SK-N-SH (cell line): ENCODE data around the gene PTPRA. TPM values are rescaled to one million over a fixed set of nuclear protein-coding genes. Genes with fewer than 3 reads are reported as not detected.

Experiments used
- CTCF ChIA-PET: fragments of 300-600, 350-600 bp; formaldehyde crosslinking; extraction: SDS; loops from one replicate; lab custom pipeline; 2021; lab: Yijun Ruan, JAX
- POLR2A ChIA-PET: fragments of 350-600 bp; sonication (Branson Sonifier 250); formaldehyde crosslinking; extraction: SDS; loops from one replicate; lab custom pipeline; 2020; ENCODE audit warnings: antibody characterized with exemption, inconsistent platforms; lab: Yijun Ruan, JAX
- DNase-seq: peaks from one replicate; pipeline ENCODE4 v3.0.0; 2012
- H2AFZ ChIP-seq: fragments of 200-600 bp; sonication (generic); 2 replicates; pipeline ENCODE4 v1.8.1; 2016; ENCODE audit warnings: antibody characterized with exemption, mild to moderate bottlenecking, low read depth
- H3F3A ChIP-seq: fragments of 200-600 bp; sonication (generic); replicated peaks from 2 replicates; pipeline ENCODE3; 2016; ENCODE audit warnings: antibody characterized with exemption, mild to moderate bottlenecking; ENCODE audit not compliant: insufficient read depth
- H3K27ac ChIP-seq, 2 experiments: fragments of 200-500 bp in 1 of 2; fragments of 200-600 bp in 1 of 2; sonication (Bioruptor generic) in 1 of 2; sonication (generic), shearing (Covaris generic) in 1 of 2; 2 replicates each; pipeline versions ENCODE4 v1.5.1 to v1.6.1; 2014 to 2016; ENCODE audit warnings: low read depth in 2 of 2, inconsistent platforms in 1 of 2, low read length in 1 of 2, mild to moderate bottlenecking in 1 of 2, mixed read lengths in 1 of 2
- H3K27me3 ChIP-seq: fragments of 200-600 bp; sonication (generic), shearing (Covaris generic); 2 replicates; pipeline ENCODE4 v1.6.1; 2016; ENCODE audit warnings: mixed run types; ENCODE audit not compliant: insufficient read depth
- H3K36me3 ChIP-seq, 2 experiments: fragments of 200-500 bp in 1 of 2; fragments of 200-600 bp in 1 of 2; sonication (Bioruptor generic) in 1 of 2; sonication (generic) in 1 of 2; replicated peaks in 1 of 2; 2 replicates each; pipeline versions ENCODE3 to v1.5.1; 2014 to 2016; ENCODE audit warnings: low read length in 1 of 2, mild to moderate bottlenecking in 1 of 2; ENCODE audit not compliant: insufficient read depth in 2 of 2, control insufficient read depth in 1 of 2
- H3K4me1 ChIP-seq, 2 experiments: fragments of 200-500 bp in 1 of 2; fragments of 200-600 bp in 1 of 2; sonication (Bioruptor generic) in 1 of 2; sonication (generic), shearing (Covaris generic) in 1 of 2; 2 replicates each; pipeline versions ENCODE4 v1.5.1 to v1.6.1; 2014 to 2016; ENCODE audit warnings: low read depth in 1 of 2, low read length in 1 of 2, mixed run types in 1 of 2; ENCODE audit not compliant: insufficient read depth in 2 of 2, control insufficient read depth in 1 of 2
- H3K4me2 ChIP-seq: fragments of 200-600 bp; sonication (generic), shearing (Covaris generic); 2 replicates; pipeline ENCODE4 v1.6.1; 2017; ENCODE audit warnings: mixed run types
- H3K4me3 ChIP-seq, 2 experiments: fragments of 200-500 bp in 1 of 2; fragments of 200-600 bp in 1 of 2; sonication (Bioruptor generic) in 1 of 2; sonication (generic), shearing (Covaris generic) in 1 of 2; 2 replicates each; pipeline versions ENCODE4 v1.5.1 to v1.8.1; 2014 to 2016; ENCODE audit warnings: low read depth in 2 of 2, inconsistent platforms in 1 of 2, low read length in 1 of 2, mild to moderate bottlenecking in 1 of 2, mixed read lengths in 1 of 2, moderate library complexity in 1 of 2
- H3K79me2 ChIP-seq: fragments of 200-600 bp; sonication (generic); 2 replicates; pipeline ENCODE4 v1.8.1; 2017; ENCODE audit warnings: mild to moderate bottlenecking; ENCODE audit not compliant: insufficient read depth
- H3K9ac ChIP-seq: fragments of 200-600 bp; sonication (generic); 2 replicates; pipeline ENCODE4 v1.6.1; 2017; ENCODE audit warnings: mixed run types
- H3K9me2 ChIP-seq: fragments of 200-600 bp; sonication (generic); 2 replicates; pipeline ENCODE4 v1.6.1; 2017; ENCODE audit warnings: mixed run types
- H3K9me3 ChIP-seq: fragments of 200-600 bp; sonication (generic); 2 replicates; pipeline ENCODE4 v1.6.1; 2017; ENCODE audit warnings: mixed run types, mild to moderate bottlenecking, moderate library complexity
- H4K20me1 ChIP-seq: fragments of 200-600 bp; sonication (generic); 2 replicates; pipeline ENCODE4 v1.6.1; 2017; ENCODE audit warnings: mild to moderate bottlenecking, mixed run types; ENCODE audit not compliant: insufficient read depth
- EP300 ChIP-seq, 2 experiments: IDR thresholded peaks; 2 replicates each; pipeline versions ENCODE4 v1.4.0 to v1.6.1; 2012; ENCODE audit warnings: borderline replicate concordance in 1 of 2, low read depth in 1 of 2, low read length in 1 of 2
- EZH2phosphoT487 ChIP-seq: fragments of 200-600 bp; sonication (generic); IDR thresholded peaks from 2 replicates; pipeline ENCODE4 v1.6.1; 2017; ENCODE audit warnings: low read depth, mixed run types, mild to moderate bottlenecking, antibody characterized with exemption, moderate library complexity, borderline replicate concordance
- FOXJ3 ChIP-seq: sonication (generic); formaldehyde crosslinking; IDR thresholded peaks from 2 replicates; pipeline ENCODE4 v1.5.1; 2020; ENCODE audit warnings: mild to moderate bottlenecking, missing genetic modification reagents
- FOXM1 ChIP-seq: IDR thresholded peaks from 2 replicates; pipeline ENCODE4 v1.4.0; 2012; ENCODE audit warnings: low read depth, mild to moderate bottlenecking
- GABPA ChIP-seq: IDR thresholded peaks from 2 replicates; pipeline ENCODE4 v1.4.0; 2012; ENCODE audit warnings: low read depth, mild to moderate bottlenecking
- GATA2 ChIP-seq: sonication (generic); formaldehyde crosslinking; IDR thresholded peaks from 2 replicates; pipeline ENCODE4 v1.5.0; 2020; ENCODE audit warnings: mild to moderate bottlenecking, missing genetic modification reagents
- IRF3 ChIP-seq: fragments of 150-350 bp; IDR thresholded peaks from 2 replicates; pipeline ENCODE4 v1.6.1; 2016; ENCODE audit warnings: mild to moderate bottlenecking, low read depth, low read length
- MEF2A ChIP-seq: IDR thresholded peaks from 2 replicates; pipeline ENCODE4 v1.4.0; 2012; ENCODE audit warnings: low read depth, borderline replicate concordance
- MXI1 ChIP-seq: IDR thresholded peaks from 2 replicates; pipeline ENCODE4 v1.6.1; 2012; ENCODE audit warnings: mild to moderate bottlenecking, low read depth, low read length, improper control_type of control experiment
- NFIC ChIP-seq: IDR thresholded peaks from 2 replicates; pipeline ENCODE4 v1.4.0; 2012; ENCODE audit warnings: borderline replicate concordance
- NRF1 ChIP-seq: IDR thresholded peaks from 2 replicates; pipeline ENCODE4 v1.6.1; 2012; ENCODE audit warnings: low read depth, mild to moderate bottlenecking, low read length
- RCOR1 ChIP-seq: fragments of 150-350 bp; IDR thresholded peaks from 2 replicates; pipeline ENCODE4 v1.6.1; 2017; ENCODE audit warnings: antibody characterized with exemption, low read length
- RFX5 ChIP-seq: IDR thresholded peaks from 2 replicates; pipeline ENCODE4 v1.6.1; 2012; ENCODE audit warnings: mild to moderate bottlenecking, improper control_type of control experiment, low read length
- RXRA ChIP-seq: IDR thresholded peaks from 2 replicates; pipeline ENCODE4 v1.4.0; 2012; ENCODE audit warnings: low read depth, mild to moderate bottlenecking, borderline replicate concordance
- TCF12 ChIP-seq: IDR thresholded peaks from 2 replicates; pipeline ENCODE4 v1.4.0; 2012
- USF2 ChIP-seq: fragments of 150-350 bp; IDR thresholded peaks from 2 replicates; pipeline ENCODE4 v1.6.1; 2017; ENCODE audit warnings: antibody characterized with exemption, low read length, low read depth, borderline replicate concordance
- YY1 ChIP-seq: IDR thresholded peaks from 2 replicates; pipeline ENCODE4 v1.4.0; 2012; ENCODE audit warnings: low read depth, mild to moderate bottlenecking
- ZBTB33 ChIP-seq: IDR thresholded peaks from 2 replicates; pipeline ENCODE4 v1.4.0; 2012; ENCODE audit warnings: low read depth, borderline replicate concordance
- WGBS: methylation state at CpG from one replicate; pipeline ENCODE4 v1.1.6; 2017; ENCODE audit warnings: low lambda C conversion rate; 5-methylcytosine and 5-hydroxymethylcytosine counted together
- polyA plus RNA-seq, 3 experiments: library from polyadenylated mRNA; depleted of rRNA; stranded (reverse); fragments of >200 nt; gene quantifications; 2 replicates each; pipeline ENCODE4 v1.2.3, GENCODE V29; 2012

Gene PTPRA
- polyA plus RNA-seq, 1 of the 3 experiments (the other 2 are of a cell fraction) = 47.6 TPM

- H3K9me3 ChIP-seq = no peaks in the 10 kb centered on the region
- TF ChIP-seq ZBTB33 = no peak
- no peak for TF ChIP-seq RXRA
- TF ChIP-seq RFX5 = no peak
- no peak for TF ChIP-seq NFIC
- TF ChIP-seq RCOR1 = no peak
- no peak for TF ChIP-seq TCF12
- TF ChIP-seq GATA2 = no peak
- no peak for DNase-seq
- H3K4me1 ChIP-seq = no peaks in the 10 kb centered on the region
- H3K9me2 ChIP-seq = no peaks in the 10 kb centered on the region
- H3K27ac ChIP-seq = no peak overlapping the region
- H3F3A ChIP-seq = no peaks in the 10 kb centered on the region
- no peaks in the 10 kb centered on the region for H3K27me3 ChIP-seq
- H3K36me3 ChIP-seq = no peaks in the 10 kb centered on the region
- H3K79me2 ChIP-seq = no peaks in the 10 kb centered on the region
- H4K20me1 ChIP-seq = no peaks in the 10 kb centered on the region
- no peak overlapping the region for H3K9ac ChIP-seq
- H3K4me2 ChIP-seq = no peak overlapping the region
- 87% methylated on average over 12 of the region's 16 CpGs for whole genome bisulfite sequencing
- CTCF ChIA-PET = no interaction called here
- POLR2A ChIA-PET = no interaction called here
- no peak overlapping the region for H2AFZ ChIP-seq
- H3K4me3 ChIP-seq = no peak overlapping the region
These were observed 198.0 kb downstream of the PTPRA start for GRCh38 chr20:3071266-3071609.

- no peak for DNase-seq
These were observed 198.6 kb downstream of the PTPRA start, which contains the start of gene OXT for GRCh38 chr20:3071610-3072529. Gene OXT, plus strand, starts transcription at chr20:3071620. Its CDS starts 36 bp downstream, at chr20:3071656.

More at GRCh38 chr20:3071610-3072529, 198.6 kb downstream of the PTPRA start, which contains the start of gene OXT:
- Histone ChIP-seq H3K4me1 (no peaks in the 10 kb centered on the region), H4K20me1 (no peaks in the 10 kb centered on the region), H3K9me3 (no peaks in the 10 kb centered on the region), H3K27ac (no peak within 1 kb of the TSS), H3K27me3 (no peaks in the 10 kb centered on the region), H3K9ac (no peak within 1 kb of the TSS), H3K36me3 (no peaks in the 10 kb centered on the region), H3K79me2 (no peaks in the 10 kb centered on the region), H3K9me2 (no peaks in the 10 kb centered on the region), H3K4me3 (no peak within 1 kb of the TSS), H3F3A (no peaks in the 10 kb centered on the region)
- ChIA-PET CTCF (interaction anchor here (0.9 kb wide), 1 partner anchor 10 kb away, joined by 4 read pairs; no protein-coding TSS in a partner anchor), POLR2A (no interaction called here)
- 88% methylated on average over 20 of the region's 95 CpGs for WGBS
- TF ChIP-seq USF2 (no peak), RCOR1 (no peak), IRF3 (no peak), FOXJ3 (no peak), FOXM1 (no peak), NRF1 (no peak), MEF2A (no peak), EZH2phosphoT487 (no peak), ZBTB33 (no peak), YY1 (no peak), TCF12 (no peak), RXRA (no peak), GABPA (no peak), MXI1 (no peak), EP300 (IDR thresholded peaks at IDR 0.05; ENCODE audit: borderline replicate concordance in 1 of 2, low read depth in 1 of 2, low read length in 1 of 2) (no peak), RFX5 (no peak)
- TF ChIP-seq, all 33 proteins: peak for 0
- no peak within 1 kb of the TSS for H2AFZ ChIP-seq
- no peak within 1 kb of the TSS for H3K4me2 ChIP-seq
